ENCODE measurements around the gene RBP3. TPM values are rescaled to one million over a fixed set of nuclear protein-coding genes. Genes with fewer than 3 reads are reported as not detected.

Gene RBP3
- total RNA-seq, 1 experiment from 2014 or later: not detected

DNA sequence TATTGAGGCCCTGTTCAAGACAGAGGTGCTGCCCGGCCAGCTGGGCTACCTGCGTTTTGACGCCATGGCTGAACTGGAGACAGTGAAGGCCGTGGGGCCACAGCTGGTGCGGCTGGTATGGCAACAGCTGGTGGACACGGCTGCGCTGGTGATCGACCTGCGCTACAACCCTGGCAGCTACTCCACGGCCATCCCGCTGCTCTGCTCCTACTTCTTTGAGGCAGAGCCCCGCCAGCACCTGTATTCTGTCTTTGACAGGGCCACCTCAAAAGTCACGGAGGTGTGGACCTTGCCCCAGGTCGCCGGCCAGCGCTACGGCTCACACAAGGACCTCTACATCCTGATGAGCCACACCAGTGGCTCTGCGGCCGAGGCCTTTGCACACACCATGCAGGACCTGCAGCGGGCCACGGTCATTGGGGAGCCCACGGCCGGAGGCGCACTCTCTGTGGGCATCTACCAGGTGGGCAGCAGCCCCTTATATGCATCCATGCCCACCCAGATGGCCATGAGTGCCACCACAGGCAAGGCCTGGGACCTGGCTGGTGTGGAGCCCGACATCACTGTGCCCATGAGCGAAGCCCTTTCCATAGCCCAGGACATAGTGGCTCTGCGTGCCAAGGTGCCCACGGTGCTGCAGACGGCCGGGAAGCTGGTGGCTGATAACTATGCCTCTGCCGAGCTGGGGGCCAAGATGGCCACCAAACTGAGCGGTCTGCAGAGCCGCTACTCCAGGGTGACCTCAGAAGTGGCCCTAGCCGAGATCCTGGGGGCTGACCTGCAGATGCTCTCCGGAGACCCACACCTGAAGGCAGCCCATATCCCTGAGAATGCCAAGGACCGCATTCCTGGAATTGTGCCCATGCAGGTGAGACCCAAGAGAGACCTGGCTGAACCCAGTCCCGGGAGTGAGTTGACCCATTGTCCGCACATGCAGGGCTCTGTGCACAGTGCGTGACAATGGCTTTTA, 2.8 kb downstream of the RBP3 start:
- DNase-seq (ENCODE audit: low read depth in 1 of 2, low spot score in 2 of 2): no peak
- no peaks in the 10 kb centered on the region for H3K9me3 ChIP-seq (replicated peaks)
- no peak overlapping the region for H3K27ac ChIP-seq
- no peaks in the 10 kb centered on the region for H3K27me3 ChIP-seq (replicated peaks)
- no peaks in the 10 kb centered on the region for H3K36me3 ChIP-seq
- H3K4me3 ChIP-seq: no peak overlapping the region
- no peaks in the 10 kb centered on the region for H3K4me1 ChIP-seq (replicated peaks)

DNA sequence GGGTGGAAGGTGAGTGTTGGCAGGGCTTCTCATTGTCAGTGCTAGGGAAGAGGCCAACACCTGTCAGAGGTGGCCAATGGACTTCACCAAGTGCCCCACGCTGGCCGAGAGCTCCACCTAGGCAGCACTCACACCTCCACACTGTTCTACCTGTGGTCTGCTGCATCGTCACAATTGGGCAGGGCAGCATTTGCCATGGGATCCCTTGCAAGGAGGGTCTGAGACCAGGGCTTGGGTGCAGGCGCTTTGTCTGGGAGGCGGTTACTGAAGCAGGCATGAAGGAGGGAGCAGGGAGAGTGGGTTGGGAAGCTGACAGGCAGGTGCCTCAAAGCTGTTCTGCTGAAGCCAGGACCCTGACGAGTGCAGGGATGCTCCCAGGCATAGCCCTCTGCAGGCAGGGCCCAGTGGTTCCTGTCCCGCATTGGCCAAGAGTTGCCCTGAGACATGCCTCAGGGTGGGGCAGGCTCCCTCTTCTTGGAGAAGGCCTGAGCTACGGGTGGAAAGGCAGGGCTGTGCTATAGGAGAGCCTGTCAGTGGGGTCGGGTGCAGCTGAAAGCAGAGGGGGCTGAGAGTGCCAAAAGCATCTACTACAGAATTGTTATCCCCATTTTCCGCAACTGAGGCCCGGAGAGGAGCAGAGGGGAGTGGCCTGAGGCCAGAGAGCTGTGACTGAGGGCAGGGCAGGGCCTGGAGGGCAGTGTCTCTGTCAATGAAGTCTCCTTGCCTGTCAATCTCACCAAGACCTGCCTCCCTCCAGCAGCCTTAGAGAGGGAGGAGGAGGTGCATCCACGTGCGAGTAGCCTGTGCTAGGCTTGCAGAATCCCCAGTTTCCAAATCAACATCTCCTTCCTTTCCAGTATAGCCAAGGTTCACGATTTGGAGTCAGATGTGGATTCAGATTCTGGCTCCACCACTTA, 4.0 kb downstream of the RBP3 start:
- Histone ChIP-seq H3K27me3 (replicated peaks) (no peaks in the 10 kb centered on the region), H3K9me3 (replicated peaks) (no peaks in the 10 kb centered on the region), H3K27ac (no peak overlapping the region), H3K4me3 (no peak overlapping the region), H3K4me1 (replicated peaks) (no peaks in the 10 kb centered on the region), H3K36me3 (no peaks in the 10 kb centered on the region)
- DNase-seq (ENCODE audit: low read depth in 1 of 2, low spot score in 2 of 2): no peak

DNA sequence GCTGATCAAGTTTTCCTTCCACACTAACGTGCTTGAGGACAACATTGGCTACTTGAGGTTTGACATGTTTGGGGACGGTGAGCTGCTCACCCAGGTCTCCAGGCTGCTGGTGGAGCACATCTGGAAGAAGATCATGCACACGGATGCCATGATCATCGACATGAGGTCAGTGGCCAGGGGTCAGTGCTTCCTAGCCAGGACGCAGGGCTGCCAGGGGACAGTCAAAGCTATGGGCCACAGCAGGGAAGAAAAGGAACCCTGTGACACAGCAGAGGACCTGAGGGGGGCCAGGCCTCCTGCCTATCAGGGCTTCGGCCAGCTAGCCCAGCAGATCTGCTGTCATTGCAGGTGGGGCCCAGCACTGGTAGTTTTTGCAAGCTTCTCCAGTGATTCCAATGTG, 5.2 kb downstream of the RBP3 start:
- Histone ChIP-seq H3K4me1 (replicated peaks) (no peaks in the 10 kb centered on the region), H3K27me3 (replicated peaks) (no peaks in the 10 kb centered on the region), H3K9me3 (replicated peaks) (no peaks in the 10 kb centered on the region), H3K27ac (no peak overlapping the region), H3K36me3 (no peaks in the 10 kb centered on the region), H3K4me3 (no peak overlapping the region)
- DNase-seq (ENCODE audit: low read depth in 1 of 2, low spot score in 2 of 2): no peak

DNA sequence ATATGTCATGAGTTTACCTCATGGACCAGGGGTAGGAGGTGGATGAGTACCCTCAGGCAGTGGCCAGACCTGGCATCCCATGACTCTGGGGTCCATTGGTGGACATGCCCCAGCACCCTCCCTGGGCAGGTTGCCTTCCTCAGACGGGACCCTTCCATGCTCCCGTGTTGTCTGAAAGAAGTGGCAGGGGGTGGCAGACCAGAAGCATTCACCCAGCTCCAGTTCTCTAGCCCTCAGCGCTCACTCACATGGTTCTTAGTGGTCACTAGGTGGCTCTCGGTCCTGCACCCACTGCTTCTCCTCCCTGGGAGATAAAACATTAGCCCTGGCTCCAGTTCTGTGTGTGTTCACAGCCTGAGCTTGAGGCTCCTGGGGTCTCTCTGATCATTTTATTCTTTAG, 6.0 kb downstream of the RBP3 start:
- no peaks in the 10 kb centered on the region for H3K9me3 ChIP-seq (replicated peaks)
- no peaks in the 10 kb centered on the region for H3K4me1 ChIP-seq (replicated peaks)
- H3K36me3 ChIP-seq: no peaks in the 10 kb centered on the region
- no peak overlapping the region for H3K27ac ChIP-seq
- H3K27me3 ChIP-seq (replicated peaks): no peaks in the 10 kb centered on the region
- H3K4me3 ChIP-seq: no peak overlapping the region
- no peak for DNase-seq (ENCODE audit: low read depth in 1 of 2, low spot score in 2 of 2)

DNA sequence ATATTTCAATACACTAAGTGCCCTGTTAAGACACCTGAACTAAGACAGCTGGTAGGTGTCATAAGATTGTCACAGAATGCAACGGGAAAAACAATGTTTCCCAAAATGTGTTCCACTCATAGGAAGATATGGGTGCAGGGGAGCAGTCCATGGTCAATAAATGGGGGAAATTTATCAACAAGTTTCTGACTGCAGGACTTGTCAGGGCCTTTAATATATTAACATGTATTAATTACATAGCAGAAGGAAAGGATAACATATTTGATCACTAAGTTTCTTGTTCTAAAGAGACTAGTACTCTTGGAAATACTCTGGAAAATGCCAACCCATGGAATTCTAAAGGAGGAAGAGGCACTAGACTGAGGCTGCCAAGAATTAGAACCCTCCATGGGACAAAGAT, 6.7 kb downstream of the RBP3 start:
- Histone ChIP-seq H3K27me3 (replicated peaks) (no peaks in the 10 kb centered on the region), H3K4me3 (no peak overlapping the region), H3K36me3 (no peaks in the 10 kb centered on the region), H3K4me1 (replicated peaks) (no peaks in the 10 kb centered on the region), H3K9me3 (replicated peaks) (no peaks in the 10 kb centered on the region), H3K27ac (no peak overlapping the region)
- no peak for DNase-seq (ENCODE audit: low read depth in 1 of 2, low spot score in 2 of 2)

DNA sequence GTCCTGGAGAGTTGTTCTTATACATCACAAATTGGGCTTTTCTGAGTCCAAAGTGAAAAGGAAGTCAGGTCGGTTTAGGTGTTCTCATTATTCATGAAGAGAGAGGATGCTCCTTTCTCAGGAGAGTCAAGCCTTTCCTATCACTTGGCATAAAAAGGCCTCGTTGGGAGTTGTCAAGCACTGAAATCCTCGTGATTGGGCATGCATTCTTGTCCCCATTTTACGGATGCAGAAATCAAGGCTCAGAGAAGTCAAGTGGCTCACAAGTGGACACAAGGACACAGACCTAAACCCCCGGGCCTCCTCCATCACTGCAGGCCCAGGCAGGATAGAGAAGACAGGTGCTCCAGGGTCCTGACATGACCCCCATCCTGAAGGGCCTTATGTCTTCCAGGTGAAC, 8.5 kb downstream of the RBP3 start:
- no peak for DNase-seq (ENCODE audit: low read depth in 1 of 2, low spot score in 2 of 2)
- Histone ChIP-seq H3K9me3 (replicated peaks) (no peaks in the 10 kb centered on the region), H3K4me3 (no peak overlapping the region), H3K36me3 (no peaks in the 10 kb centered on the region), H3K4me1 (replicated peaks) (no peaks in the 10 kb centered on the region), H3K27me3 (replicated peaks) (no peaks in the 10 kb centered on the region), H3K27ac (no peak overlapping the region)

DNA sequence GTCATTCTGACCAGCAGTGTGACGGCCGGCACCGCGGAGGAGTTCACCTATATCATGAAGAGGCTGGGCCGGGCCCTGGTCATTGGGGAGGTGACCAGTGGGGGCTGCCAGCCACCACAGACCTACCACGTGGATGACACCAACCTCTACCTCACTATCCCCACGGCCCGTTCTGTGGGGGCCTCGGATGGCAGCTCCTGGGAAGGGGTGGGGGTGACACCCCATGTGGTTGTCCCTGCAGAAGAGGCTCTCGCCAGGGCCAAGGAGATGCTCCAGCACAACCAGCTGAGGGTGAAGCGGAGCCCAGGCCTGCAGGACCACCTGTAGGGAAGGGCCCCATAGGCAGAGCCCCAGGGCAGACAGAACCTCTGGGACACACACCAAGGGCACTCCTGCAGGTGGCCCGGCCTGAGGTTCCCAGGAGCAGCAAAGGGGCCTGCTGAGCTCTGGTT, 9.0 kb downstream of the RBP3 start:
- no peak for DNase-seq (ENCODE audit: low read depth in 1 of 2, low spot score in 2 of 2)
- no peaks in the 10 kb centered on the region for H3K36me3 ChIP-seq
- no peaks in the 10 kb centered on the region for H3K4me1 ChIP-seq (replicated peaks)
- H3K27me3 ChIP-seq (replicated peaks): no peaks in the 10 kb centered on the region
- no peak overlapping the region for H3K27ac ChIP-seq
- H3K4me3 ChIP-seq: no peak overlapping the region
- H3K9me3 ChIP-seq (replicated peaks): no peaks in the 10 kb centered on the region

DNA sequence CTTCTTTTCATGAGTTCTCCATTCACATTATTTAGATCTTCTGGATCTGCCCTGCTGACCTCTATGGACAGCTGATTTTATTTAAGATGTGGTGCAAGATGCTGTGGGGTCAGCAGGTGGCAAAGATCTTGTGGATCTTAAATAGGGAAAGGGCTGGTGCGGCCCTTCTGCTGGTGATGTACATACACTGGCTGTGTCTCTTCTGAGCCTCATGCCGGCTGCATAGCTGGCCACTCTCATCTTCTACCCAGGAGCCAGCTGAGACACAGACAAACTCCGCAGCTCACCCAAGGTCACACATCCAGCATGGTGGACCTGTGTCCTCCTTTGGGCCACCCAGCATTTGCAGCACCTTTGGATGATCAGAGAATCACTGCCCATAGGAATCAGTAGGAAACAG, 9.7 kb downstream of the RBP3 start:
- Histone ChIP-seq H3K27ac (no peak overlapping the region), H3K27me3 (replicated peaks) (no peaks in the 10 kb centered on the region), H3K4me1 (replicated peaks) (no peaks in the 10 kb centered on the region), H3K36me3 (no peaks in the 10 kb centered on the region), H3K4me3 (no peak overlapping the region), H3K9me3 (replicated peaks) (no peaks in the 10 kb centered on the region)
- no peak for DNase-seq (ENCODE audit: low read depth in 1 of 2, low spot score in 2 of 2)

DNA sequence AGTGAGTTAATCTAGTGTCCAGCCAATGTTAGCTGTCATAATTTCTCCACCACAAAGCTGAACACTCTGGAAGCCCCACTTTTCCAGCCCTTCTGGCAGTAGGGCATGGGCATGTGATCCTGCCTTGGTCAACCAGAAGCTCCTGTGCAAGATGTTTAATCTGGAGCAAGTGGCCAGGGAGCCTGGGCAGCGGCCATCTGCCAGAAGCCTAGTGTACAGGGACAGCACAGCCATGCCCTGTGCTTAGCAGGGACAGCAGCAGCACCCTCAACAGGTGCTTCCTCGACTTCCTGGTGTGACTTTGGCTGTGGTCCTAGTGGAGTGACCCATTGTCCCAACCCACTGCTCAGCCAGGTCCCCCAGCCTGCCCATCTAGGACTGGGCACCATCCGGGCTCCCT, 10.3 kb downstream of the RBP3 start:
- DNase-seq (ENCODE audit: low read depth in 1 of 2, low spot score in 2 of 2): no peak
- H3K4me3 ChIP-seq: no peak overlapping the region
- no peaks in the 10 kb centered on the region for H3K27me3 ChIP-seq (replicated peaks)
- H3K9me3 ChIP-seq (replicated peaks): no peaks in the 10 kb centered on the region
- no peaks in the 10 kb centered on the region for H3K4me1 ChIP-seq (replicated peaks)
- no peak overlapping the region for H3K27ac ChIP-seq
- no peaks in the 10 kb centered on the region for H3K36me3 ChIP-seq

DNA sequence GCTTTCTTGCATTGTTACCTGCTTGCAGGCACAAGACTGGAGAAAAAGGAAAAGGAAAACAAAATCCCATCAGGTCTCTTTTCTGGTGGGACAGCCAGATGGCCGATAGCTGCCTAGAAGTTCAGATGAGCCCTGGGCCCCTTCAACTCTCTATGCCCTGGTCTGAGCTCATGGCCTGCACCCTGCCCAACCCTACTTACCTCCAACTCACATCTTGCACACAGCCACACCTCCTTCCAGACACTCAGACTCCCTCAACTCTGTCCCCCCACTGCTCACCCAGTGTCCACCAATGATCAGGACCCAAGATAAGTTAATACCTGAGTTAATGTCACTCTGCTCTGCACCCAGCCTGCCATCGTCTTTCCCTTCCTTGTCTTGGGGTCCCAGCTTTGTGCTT, 10.9 kb downstream of the RBP3 start:
- H3K4me3 ChIP-seq: no peak overlapping the region

DNA sequence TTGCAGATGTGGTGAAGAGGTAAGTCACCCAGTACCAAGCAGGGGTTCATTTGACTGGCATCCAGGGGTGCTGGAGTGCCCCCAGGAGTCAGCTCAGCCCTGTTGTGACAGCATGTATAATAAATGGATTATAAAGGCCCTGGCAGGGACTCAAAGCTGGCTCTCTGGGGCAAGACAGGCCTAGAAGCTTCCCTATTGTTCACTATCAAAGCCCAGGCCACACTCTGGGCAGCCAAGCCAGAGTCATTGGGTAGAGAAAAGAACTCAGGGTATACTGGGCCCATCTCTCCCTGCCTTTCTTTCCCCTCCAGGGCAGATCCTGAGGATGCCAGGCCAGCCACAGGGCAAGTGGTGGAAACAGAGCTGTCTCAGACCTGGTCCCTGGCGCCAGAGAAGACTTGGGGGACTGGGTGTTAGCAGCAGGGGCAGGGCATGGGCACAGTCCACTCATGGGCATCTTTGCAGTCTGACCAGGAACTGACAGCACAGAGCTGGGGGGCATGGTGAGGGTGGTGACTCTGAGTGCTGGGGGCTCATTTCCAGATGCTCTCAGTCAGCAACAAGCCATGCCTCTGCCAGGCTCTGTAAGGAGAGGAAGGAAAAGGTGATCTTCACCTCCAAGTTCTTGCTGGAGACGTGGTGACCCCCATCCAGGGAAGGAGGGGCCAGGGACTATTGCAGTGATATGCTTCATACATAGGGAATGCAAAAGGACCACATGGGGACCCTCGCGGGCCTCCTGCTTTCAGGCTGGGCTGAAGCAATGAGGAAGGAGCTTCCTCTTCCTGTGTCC, 11.7 kb downstream of the RBP3 start:
- H3K4me3 ChIP-seq: no peak overlapping the region
- no peak overlapping the region for H3K27ac ChIP-seq
- no peaks in the 10 kb centered on the region for H3K4me1 ChIP-seq (replicated peaks)
- H3K36me3 ChIP-seq: no peaks in the 10 kb centered on the region
- no peaks in the 10 kb centered on the region for H3K9me3 ChIP-seq (replicated peaks)
- no peaks in the 10 kb centered on the region for H3K27me3 ChIP-seq (replicated peaks)
- DNase-seq (ENCODE audit: low read depth in 1 of 2, low spot score in 2 of 2): no peak

More for the DNA sequence above, 10.9 kb downstream of the RBP3 start:
- Histone ChIP-seq H3K4me1 (replicated peaks) (no peaks in the 10 kb centered on the region), H3K27me3 (replicated peaks) (no peaks in the 10 kb centered on the region), H3K9me3 (replicated peaks) (no peaks in the 10 kb centered on the region), H3K36me3 (no peaks in the 10 kb centered on the region), H3K27ac (no peak overlapping the region)
- DNase-seq (ENCODE audit: low read depth in 1 of 2, low spot score in 2 of 2): no peak

DNA sequence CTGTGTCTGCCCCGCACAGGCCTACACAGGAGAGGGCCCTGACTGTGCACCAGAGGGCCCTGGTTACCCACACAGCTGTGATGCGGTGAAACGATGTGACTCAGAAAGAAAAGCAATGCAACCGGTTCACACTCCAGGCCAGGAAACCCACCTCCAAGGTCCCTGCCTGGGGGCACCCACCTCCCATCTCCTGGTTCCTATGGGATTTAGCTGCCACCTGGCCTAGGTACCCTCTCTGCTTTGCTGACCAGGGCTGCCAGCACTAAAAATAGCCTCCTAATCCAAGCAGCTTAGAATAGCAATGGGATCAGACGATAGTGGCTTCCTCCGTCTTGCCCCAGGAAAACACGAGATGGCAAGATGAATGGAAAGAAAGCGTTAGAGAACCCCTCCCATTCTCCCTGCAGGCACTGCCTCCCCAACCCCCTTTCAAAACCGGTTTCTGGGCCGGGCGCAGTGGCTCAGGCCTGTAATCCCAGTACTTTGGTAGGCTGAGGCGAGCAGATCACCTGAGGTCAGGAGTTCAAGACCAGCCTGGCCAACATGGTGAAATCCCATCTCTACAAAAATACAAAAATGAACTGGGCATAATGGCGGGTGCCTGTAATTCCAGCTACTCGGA, 12.4 kb downstream of the RBP3 start:
- no peaks in the 10 kb centered on the region for H3K4me1 ChIP-seq (replicated peaks)
- no peak overlapping the region for H3K27ac ChIP-seq
- no peaks in the 10 kb centered on the region for H3K9me3 ChIP-seq (replicated peaks)
- H3K27me3 ChIP-seq (replicated peaks): no peaks in the 10 kb centered on the region
- no peak overlapping the region for H3K4me3 ChIP-seq
- no peak for DNase-seq (ENCODE audit: low read depth in 1 of 2, low spot score in 2 of 2)
- H3K36me3 ChIP-seq: no peaks in the 10 kb centered on the region

DNA sequence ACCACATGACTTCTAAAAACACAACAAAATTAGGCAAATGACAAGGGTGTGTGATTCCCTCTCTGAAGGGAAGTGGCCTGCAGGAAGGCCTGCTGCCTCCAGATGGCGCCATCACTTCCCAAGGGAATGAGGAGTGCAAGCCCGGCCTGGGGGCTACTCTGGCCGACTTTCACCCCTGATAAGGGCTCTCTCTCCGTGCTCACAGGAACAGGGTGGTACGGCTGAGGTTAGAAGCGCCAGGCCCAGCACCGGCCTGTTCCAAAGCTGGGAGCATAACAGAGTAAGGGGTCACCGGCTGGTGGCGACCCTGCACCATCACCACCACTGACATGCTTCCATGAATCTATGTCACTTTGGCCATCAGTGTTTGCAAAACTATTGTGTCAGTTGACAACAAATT, 13.1 kb downstream of the RBP3 start:
- DNase-seq (ENCODE audit: low read depth in 1 of 2, low spot score in 2 of 2): peak; percentile 46 to 64
- no peak overlapping the region for H3K4me3 ChIP-seq
- H3K9me3 ChIP-seq (replicated peaks): no peaks in the 10 kb centered on the region
- no peaks in the 10 kb centered on the region for H3K4me1 ChIP-seq (replicated peaks)
- H3K36me3 ChIP-seq: no peaks in the 10 kb centered on the region
- no peak overlapping the region for H3K27ac ChIP-seq
- H3K27me3 ChIP-seq (replicated peaks): no peaks in the 10 kb centered on the region

Measured in SJSA1 (cell line).